ENCODE results near the gene LCN1.
"Not testable (repeated sequence)": the region's sequence is repeated elsewhere in the genome, so short reads cannot be mapped to it uniquely, and the experiment has no call there.

Gene LCN1

GRCh38 chr9:135505406-135506187 lies 15.6 kb upstream of the LCN1 start:
- DNase-seq, result no peak

GRCh38 chr9:135506327-135507103 lies 14.7 kb upstream of the LCN1 start:
- no peak for DNase-seq

DNA sequence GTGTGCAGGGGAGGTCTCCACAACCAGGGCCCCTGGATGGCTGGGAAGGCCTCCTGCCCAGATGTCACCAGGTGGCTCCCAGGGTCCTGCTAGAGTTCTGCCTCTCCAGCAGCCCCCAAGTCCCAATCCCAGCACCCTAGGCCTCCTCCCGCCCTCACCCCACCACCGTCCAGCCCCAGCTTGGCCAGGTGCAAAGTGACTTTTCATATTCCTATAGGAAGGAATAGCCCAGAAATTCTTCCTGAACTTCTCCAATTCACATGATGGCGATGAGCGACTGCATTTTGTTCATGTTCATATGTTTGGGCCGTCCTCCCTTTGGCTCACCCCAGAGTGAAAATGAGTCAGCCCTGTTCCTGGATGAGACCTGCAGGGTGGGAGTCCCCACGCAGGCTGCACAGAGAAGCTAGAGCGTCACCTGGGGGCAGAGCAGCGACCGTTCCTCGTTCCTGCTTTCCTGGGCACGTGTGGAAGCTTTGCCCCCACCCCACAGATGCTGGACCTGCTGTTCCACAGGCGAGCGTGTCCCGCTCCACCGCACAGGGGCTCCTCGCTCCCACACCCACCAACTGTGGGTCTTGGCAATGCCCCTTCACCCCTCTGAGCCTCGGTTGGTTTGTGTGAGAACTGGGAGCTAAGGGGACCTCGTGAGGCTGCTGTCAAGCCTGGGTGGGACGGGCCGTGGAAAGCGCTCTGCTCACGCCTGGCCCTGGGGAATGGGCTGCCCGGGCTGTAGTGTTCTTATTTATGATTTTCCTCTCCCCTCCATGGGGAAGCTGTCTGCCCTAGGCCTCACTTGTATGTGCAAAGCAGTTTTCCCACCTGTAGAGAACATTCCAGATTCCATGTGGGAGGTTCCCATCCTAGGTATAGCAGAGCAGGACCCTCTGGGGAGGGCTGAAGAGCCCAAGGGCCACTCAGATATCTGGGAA lies 13.9 kb upstream of the LCN1 start:
- DNase-seq, result no peak

DNA sequence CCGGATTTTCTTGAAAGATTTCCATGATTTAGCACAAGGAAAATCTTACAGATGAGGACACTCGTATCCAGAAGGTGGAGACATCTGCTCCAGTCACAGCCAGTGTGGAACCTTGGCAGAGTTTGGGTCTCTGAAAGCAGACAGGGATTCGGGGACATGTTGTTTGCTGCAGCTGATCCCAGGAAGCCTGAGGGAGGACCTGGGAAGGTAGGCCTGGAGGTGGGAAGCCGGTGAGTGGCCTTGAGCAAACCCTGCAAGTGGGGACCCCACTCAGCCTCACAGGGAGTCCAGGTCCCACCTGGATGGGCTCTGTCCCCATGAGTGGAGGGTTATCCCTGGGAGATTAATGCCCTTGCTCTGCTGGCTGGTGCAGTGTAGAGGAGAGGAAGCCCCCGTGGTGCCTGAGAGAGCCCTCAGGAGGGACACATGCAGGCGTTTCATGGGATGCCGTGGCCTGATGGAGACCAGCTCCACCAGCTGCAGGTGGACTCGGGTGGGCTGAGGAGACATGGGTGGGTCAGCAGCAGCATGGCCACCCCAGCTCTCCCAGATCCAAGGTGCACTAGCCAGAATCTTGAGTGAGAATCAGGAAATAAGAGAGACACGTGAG lies 12.9 kb upstream of the LCN1 start:
- no peak for DNase-seq

DNA sequence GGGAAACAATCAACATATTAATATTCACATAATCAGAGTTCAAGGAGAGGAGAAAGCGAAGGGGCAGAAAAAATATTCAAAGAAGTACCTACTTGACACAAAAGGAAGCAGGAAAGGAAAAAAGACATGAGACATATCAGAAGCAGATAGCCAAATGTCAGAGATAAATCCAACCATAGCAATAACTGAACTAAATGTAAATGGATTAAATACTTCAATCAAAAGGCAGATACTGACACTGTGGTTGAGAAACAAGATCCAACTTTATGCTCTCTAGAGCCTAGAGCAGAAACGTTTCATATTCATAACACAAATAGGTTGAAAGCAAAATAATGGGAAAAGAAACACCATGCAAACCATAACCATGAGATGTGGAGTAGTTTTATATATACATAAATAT lies 11.8 kb upstream of the LCN1 start:
- DNase-seq, result no peak

GRCh38 chr9:135512241-135512603 lies 9.0 kb upstream of the LCN1 start:
- DNase-seq, result no peak

- no peak for DNase-seq
These were observed 8.3 kb upstream of the LCN1 start for GRCh38 chr9:135512904-135513303.

DNA sequence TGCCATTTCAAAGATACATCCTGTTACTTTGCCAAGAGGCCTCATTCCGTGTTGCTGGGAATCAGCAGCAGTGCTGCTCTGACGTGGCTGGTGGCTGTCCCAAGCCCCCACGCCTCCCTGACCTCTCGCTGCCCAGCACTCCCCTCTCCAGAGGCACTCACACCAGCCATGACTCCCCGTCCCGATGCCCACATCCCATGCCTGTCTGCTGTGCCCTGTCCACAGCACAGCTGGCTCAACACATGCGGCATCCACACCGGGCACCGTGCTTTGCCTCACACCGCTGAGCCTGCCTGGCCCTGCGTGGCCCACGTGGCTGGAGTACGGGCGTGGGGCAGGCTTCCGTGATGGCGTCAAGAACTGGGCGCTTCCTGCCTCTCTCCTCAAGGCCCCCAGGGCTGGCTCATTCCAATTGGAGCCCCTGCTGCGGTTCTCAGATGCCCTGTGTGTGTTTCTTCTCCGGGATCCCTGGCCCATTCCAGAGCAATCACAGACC lies 7.8 kb upstream of the LCN1 start:
- no peak for DNase-seq

- not testable (repeated sequence) for DNase-seq
These were observed 7.3 kb upstream of the LCN1 start for GRCh38 chr9:135513906-135514305.

- no peak for DNase-seq
These were observed 6.7 kb upstream of the LCN1 start for GRCh38 chr9:135514342-135515082.

DNA sequence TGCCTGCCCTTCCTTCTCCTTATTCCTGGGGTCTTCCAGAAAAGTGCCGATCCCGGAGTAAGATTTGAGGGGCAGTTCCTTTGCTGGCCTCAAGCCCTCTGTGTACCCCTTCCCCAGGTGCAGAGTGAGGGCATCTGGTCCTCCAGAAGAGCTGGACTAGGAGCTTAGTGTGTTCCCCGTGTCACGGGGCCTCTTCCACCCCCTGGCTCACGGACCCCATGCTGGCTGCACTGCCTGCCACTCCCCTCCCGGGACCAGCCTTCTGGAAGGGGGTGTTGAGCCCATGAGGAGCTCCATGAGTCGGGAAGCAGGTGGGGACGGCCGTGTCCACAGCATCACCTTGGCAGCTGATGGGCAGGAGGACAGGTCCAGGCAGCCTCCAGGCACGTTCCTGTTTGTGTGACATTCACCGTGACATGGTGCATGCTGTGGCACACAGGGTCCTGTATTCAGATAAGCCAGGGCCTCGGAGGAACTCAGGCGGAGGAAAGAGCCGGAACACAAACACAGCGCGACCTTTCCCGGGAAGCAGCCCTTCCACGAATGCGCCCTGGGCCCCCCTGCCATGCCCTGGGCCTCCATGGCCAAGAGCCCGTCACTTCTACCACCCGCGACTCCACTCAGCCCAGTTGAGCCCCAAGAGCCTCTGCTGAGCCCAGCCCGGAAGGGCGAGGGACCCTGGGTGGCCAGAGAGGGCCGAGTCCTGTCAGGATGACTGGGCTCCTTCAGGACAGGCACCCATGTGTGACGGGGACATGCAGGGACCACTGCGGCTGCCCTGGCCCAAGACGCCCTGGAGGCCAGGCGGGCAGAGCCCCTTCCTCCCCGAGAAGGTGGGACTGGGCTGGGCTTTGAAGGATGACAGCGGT lies 5.9 kb upstream of the LCN1 start:
- no peak for DNase-seq

DNA sequence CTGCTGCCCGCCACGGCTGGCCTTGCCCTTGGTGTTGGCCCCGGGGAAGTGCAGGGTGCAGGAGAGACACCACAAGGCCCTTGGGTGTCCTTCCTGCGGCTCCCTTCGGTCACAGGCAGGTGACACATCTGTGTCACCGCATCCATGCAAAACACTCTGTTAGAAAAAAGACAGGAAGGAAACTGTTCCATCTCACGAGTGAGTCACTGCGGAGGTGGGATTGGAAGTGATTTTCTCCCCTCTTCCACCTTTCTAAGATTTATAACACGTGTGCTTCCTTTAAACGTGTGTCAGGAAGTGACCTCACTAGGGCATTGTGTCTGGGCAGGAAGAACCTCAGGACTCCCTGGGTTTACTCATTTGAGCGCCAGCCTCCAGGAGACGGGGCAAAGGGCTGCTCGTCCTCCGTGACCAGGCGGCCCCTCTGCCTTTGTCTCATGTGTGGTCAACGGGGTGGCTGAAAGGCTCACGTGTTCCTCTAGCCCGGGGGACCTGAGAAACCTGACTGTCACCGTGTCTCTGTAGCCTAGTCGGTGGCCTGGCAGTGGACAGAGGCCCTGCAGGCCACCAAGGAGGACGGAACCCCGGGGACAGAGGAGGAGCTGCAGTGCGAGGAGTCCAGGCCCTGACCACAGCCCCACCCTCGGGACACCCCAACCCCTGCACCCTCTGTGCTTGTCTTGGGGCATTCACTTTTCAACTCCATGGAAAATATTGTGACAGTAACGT lies 4.9 kb upstream of the LCN1 start:
- peak in 1 of 2 experiments; percentile 12 for DNase-seq

GRCh38 chr9:135517407-135517822 lies 3.8 kb upstream of the LCN1 start:
- no peak for DNase-seq

GRCh38 chr9:135519179-135519971 lies 1.9 kb upstream of the LCN1 start:
- DNase-seq, result no peak

DNA sequence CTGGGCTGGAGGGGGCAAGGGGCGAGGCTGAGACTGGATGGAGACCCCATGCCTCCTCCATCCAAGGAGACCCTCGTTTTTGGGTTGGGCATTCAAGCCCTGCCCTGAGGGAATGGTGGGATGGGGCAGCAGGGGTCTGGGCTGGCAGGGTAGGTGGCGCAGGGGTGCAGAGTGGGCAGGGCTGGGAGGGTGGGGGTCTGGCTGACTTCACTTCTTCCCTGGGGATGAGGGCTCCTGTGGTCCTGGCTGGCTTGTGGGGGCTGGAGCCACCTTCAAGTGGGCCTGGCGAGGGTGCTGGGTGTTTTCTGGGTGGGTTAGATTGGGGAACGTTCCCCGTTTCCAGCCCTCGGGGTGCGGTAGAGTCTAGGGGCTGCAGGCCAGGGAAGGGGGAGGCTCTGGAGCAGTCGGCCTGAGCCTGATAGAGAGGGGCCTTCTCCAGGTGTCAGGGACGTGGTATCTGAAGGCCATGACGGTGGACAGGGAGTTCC lies 412 bp downstream of the LCN1 start:
- no peak for DNase-seq

- DNase-seq, result no peak
These were observed 1.1 kb downstream of the LCN1 start for GRCh38 chr9:135522137-135522877.

DNA sequence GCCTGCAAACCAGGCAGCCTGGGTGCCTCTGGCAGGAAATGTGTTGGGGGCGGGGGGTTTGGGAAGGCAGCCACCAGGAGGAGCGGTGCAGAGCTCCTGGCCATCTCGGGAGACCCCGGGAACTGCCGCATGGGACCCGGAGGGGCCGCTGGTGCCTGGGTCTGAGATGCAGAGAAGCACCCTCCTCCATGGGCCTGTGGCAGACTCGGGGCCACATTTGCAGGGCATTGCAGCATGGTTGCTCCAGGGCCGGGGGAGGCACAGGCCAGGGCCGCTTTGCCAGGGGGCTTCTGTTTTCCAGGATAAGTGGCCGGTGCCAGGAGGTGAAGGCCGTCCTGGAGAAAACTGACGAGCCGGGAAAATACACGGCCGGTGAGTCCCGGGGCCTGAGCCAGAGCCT lies 1.7 kb downstream of the LCN1 start:
- DNase-seq, result no peak

GRCh38 chr9:135523521-135524129 lies 2.4 kb downstream of the LCN1 start:
- no peak for DNase-seq

All from activated CD4-positive, alpha-beta T cell treated with anti-CD3 and anti-CD28 coated beads, Interleukin-2, amount 50 U/mL, for 48 hours (primary cell).